GM19023 (cell line): ENCODE results near the gene S100A9.
"Not testable (repeated sequence)": the region's sequence is repeated elsewhere in the genome, so short reads cannot be mapped to it uniquely, and the experiment has no call there.

ENCODE experiments used
- ATAC-seq: cut with Tn5 transposase; IDR thresholded peaks from one replicate; pipeline ENCODE4 v1.9.1; 2021; ENCODE audit warnings: mild to moderate bottlenecking, moderate library complexity; ENCODE audit not compliant: unreplicated experiment

Gene S100A9

GRCh38 chr1:153404768-153405167 is 47.1 kb downstream of the S100A9 start:
- ATAC-seq, result no peak

- not testable (repeated sequence) for ATAC-seq
Measured at GRCh38 chr1:153405825-153406599, 48.4 kb downstream of the S100A9 start.

GRCh38 chr1:153407274-153407673 is 49.6 kb downstream of the S100A9 start:
- ATAC-seq, result not testable (repeated sequence)
